Breast epithelium (tissue), 3 donors: ENCODE measurements around the gene OR8G1.

Experiments
- POLR2AphosphoS5 ChIP-seq, 3 donors: sonication (generic); formaldehyde crosslinking; IDR thresholded peaks; one replicate each; pipeline ENCODE4 v1.6.1; 2017; ENCODE audit warnings: antibody characterized with exemption in 3 of 3
- TF ChIP-seq, protein P1 (sequence below), 3 donors: fragments of 450-650 bp; IDR thresholded peaks; one replicate each; pipeline ENCODE4 v1.5.1; 2016 to 2017; ENCODE audit warnings: antibody characterized with exemption in 3 of 3, mild to moderate bottlenecking in 3 of 3, moderate library complexity in 3 of 3

DNA sequence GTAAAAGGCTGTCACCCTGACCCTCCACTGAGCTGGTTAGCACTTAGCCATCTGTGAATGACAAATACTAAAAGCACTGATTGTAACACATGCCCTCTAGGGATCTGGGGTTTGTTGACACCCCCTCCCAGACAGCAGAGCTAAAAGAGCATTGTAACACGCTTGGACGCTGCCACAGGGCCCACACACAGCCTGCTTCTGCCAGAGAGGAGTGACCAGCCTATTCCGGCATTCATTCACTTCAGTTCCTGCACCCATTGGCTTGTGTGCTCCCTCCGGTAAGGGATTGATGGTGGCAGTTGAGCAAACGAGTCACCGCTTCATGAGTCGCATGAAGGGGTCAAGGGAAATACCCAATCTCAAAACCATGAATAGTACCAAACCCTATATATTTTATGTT, 42.0 kb upstream of the OR8G1 start:
- TF ChIP-seq, protein P1, sequence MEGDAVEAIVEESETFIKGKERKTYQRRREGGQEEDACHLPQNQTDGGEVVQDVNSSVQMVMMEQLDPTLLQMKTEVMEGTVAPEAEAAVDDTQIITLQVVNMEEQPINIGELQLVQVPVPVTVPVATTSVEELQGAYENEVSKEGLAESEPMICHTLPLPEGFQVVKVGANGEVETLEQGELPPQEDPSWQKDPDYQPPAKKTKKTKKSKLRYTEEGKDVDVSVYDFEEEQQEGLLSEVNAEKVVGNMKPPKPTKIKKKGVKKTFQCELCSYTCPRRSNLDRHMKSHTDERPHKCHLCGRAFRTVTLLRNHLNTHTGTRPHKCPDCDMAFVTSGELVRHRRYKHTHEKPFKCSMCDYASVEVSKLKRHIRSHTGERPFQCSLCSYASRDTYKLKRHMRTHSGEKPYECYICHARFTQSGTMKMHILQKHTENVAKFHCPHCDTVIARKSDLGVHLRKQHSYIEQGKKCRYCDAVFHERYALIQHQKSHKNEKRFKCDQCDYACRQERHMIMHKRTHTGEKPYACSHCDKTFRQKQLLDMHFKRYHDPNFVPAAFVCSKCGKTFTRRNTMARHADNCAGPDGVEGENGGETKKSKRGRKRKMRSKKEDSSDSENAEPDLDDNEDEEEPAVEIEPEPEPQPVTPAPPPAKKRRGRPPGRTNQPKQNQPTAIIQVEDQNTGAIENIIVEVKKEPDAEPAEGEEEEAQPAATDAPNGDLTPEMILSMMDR (IDR thresholded peaks at IDR 0.05), result no peak
- TF ChIP-seq POLR2AphosphoS5 (IDR thresholded peaks at IDR 0.05), result no peak
